Measurements from ENCODE around the gene NDOR1.
"Not testable (repeated sequence)": the region's sequence is repeated elsewhere in the genome, so short reads cannot be mapped to it uniquely, and the experiment has no call there.

The NDOR1 gene

DNA sequence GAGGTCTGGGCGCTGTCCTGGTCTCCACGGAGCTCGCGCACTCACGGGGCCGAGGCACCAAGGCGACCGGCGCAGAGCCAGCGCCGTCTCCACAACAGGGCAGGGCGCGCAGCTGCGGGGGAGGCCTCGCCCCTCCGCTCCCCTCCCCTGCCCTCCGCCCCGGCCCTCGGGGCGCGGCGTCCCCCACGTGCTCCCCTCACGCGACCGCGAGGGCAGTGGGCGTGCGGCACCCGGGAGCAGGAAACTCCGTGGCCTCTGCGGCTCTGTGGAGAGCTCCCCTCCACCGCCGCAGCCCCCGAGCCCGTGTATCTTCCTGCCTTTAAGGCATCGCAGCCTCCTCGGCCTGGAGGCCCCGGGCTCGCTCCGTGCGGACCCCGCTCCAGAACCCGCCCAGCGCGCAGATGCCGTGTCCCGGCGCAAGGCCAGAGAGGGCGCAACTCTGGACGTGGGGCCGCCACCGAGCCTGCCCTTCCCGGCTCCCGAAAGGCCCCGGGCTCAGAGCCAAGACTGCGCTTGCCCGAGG, 34.9 kb downstream of the NDOR1 start:
- Histone ChIP-seq H3K9me3 (ENCODE audit: control insufficient read depth, low read length) (no peaks in the 10 kb centered on the region), H3K79me2 (no peaks in the 10 kb centered on the region), H3K36me3 (ENCODE audit: control insufficient read depth, insufficient read depth, low read length) (no peaks in the 10 kb centered on the region), H3K4me1 (peaks cover 16% of the 10 kb centered on the region), H3K27ac (peak overlapping the region; percentile 96), H2AFZ (peak overlapping the region; percentile 85), H3K9ac (no peak overlapping the region), H3K4me2 (ENCODE audit: low read length) (peak overlapping the region; percentile 91), H3K4me3 (ENCODE audit: low read depth, low read length) (peak overlapping the region; percentile 86), H3K27me3 (ENCODE audit: control insufficient read depth, insufficient read depth, low read length) (no peaks in the 10 kb centered on the region)
- TF ChIP-seq, protein P1, sequence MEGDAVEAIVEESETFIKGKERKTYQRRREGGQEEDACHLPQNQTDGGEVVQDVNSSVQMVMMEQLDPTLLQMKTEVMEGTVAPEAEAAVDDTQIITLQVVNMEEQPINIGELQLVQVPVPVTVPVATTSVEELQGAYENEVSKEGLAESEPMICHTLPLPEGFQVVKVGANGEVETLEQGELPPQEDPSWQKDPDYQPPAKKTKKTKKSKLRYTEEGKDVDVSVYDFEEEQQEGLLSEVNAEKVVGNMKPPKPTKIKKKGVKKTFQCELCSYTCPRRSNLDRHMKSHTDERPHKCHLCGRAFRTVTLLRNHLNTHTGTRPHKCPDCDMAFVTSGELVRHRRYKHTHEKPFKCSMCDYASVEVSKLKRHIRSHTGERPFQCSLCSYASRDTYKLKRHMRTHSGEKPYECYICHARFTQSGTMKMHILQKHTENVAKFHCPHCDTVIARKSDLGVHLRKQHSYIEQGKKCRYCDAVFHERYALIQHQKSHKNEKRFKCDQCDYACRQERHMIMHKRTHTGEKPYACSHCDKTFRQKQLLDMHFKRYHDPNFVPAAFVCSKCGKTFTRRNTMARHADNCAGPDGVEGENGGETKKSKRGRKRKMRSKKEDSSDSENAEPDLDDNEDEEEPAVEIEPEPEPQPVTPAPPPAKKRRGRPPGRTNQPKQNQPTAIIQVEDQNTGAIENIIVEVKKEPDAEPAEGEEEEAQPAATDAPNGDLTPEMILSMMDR (IDR thresholded peaks at IDR 0.05): peak; percentile 13

DNA sequence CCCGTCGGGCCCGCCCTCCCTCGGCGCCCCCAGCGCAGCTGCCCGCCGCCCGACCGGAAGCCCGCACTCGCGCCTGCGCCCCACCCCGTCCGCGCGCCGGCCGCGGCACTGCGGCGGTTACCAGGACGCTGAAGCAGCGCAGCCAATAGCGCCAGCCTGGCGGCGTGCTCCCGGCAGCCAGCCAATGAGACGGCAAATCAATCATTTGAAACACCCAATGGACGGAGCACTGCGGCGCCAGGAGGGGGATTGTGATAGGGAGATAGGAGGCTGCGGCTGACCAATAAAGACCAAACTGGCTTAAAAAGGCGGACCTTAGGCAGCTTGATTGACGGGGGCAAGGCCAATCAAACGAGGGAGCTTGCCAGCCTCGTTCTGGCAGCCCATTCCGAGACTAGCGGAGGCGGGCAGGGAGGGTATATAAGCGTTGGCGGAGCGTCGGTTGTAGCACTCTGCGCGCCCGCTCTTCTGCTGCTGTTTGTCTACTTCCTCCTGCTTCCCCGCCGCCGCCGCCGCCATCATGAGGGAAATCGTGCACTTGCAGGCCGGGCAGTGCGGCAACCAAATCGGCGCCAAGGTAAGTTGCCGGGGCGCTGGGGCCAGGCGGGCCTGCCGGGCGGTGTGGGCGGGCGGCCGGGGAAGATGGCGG, 35.5 kb downstream of the NDOR1 start, which contains the start of gene TUBB4B:
TUBB4B (plus strand) TSS at position 447 of the 649 bp plus-strand sequence; CDS start at position 521, 74 bp downstream.
- no peaks in the 10 kb centered on the region for H3K79me2 ChIP-seq
- peak within 1 kb of the TSS; percentile 94 for H3K4me2 ChIP-seq (ENCODE audit: low read length)
- H3K9me3 ChIP-seq (ENCODE audit: control insufficient read depth, low read length): no peaks in the 10 kb centered on the region
- H3K27me3 ChIP-seq (ENCODE audit: control insufficient read depth, insufficient read depth, low read length): no peaks in the 10 kb centered on the region
- H3K27ac ChIP-seq: peak within 1 kb of the TSS; percentile 96
- TF ChIP-seq, protein P1 (IDR thresholded peaks at IDR 0.05): no peak
- peak within 1 kb of the TSS; percentile 85 for H2AFZ ChIP-seq
- H3K36me3 ChIP-seq (ENCODE audit: control insufficient read depth, insufficient read depth, low read length): no peaks in the 10 kb centered on the region
- H3K9ac ChIP-seq: no peak within 1 kb of the TSS
- peak within 1 kb of the TSS; percentile 86 for H3K4me3 ChIP-seq (ENCODE audit: low read depth, low read length)
- H3K4me1 ChIP-seq: peaks cover 16% of the 10 kb centered on the region

DNA sequence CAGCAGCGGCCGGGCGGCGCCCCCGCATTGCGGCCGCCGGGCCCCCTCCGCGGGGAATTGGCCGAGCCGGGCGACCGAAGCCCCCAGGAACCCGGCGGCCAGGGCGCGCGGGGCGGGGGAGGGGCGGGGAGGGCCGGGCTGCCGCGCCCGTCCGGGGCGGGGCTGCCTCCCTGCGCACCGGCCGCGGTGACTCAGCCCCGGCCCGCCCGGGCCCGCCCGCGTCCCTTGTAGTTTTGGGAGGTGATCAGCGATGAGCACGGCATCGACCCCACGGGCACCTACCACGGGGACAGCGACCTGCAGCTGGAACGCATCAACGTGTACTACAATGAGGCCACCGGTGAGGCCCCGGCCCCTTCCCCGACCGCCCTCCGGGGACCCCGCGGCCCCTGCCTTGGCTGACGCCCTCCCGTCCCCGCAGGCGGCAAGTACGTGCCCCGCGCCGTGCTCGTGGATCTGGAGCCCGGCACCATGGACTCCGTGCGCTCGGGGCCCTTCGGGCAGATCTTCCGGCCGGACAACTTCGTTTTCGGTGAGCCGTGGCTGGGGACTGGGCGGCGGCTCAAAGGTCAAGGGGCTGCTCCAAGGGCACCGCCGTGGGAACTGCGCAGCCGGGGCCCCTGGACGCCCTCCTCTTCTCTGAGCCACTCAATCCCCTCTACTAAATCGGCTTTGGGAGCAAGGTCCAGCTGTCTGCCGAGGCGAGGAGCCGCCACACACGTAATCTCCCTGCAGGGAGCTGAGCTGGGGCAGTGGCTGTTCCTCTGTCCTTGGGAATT, 36.2 kb downstream of the NDOR1 start:
- H3K4me1 ChIP-seq: peaks cover 9% of the 10 kb centered on the region
- H3K9me3 ChIP-seq (ENCODE audit: control insufficient read depth, low read length): no peaks in the 10 kb centered on the region
- H3K4me2 ChIP-seq (ENCODE audit: low read length): peak overlapping the region; percentile 94
- H3K4me3 ChIP-seq (ENCODE audit: low read depth, low read length): peak overlapping the region; percentile 69
- no peak overlapping the region for H3K9ac ChIP-seq
- no peaks in the 10 kb centered on the region for H3K27me3 ChIP-seq (ENCODE audit: control insufficient read depth, insufficient read depth, low read length)
- peak overlapping the region; percentile 69 for H3K27ac ChIP-seq
- TF ChIP-seq, protein P1 (IDR thresholded peaks at IDR 0.05): no peak
- H3K79me2 ChIP-seq: no peaks in the 10 kb centered on the region
- H3K36me3 ChIP-seq (ENCODE audit: control insufficient read depth, insufficient read depth, low read length): no peaks in the 10 kb centered on the region
- no peak overlapping the region for H2AFZ ChIP-seq

DNA sequence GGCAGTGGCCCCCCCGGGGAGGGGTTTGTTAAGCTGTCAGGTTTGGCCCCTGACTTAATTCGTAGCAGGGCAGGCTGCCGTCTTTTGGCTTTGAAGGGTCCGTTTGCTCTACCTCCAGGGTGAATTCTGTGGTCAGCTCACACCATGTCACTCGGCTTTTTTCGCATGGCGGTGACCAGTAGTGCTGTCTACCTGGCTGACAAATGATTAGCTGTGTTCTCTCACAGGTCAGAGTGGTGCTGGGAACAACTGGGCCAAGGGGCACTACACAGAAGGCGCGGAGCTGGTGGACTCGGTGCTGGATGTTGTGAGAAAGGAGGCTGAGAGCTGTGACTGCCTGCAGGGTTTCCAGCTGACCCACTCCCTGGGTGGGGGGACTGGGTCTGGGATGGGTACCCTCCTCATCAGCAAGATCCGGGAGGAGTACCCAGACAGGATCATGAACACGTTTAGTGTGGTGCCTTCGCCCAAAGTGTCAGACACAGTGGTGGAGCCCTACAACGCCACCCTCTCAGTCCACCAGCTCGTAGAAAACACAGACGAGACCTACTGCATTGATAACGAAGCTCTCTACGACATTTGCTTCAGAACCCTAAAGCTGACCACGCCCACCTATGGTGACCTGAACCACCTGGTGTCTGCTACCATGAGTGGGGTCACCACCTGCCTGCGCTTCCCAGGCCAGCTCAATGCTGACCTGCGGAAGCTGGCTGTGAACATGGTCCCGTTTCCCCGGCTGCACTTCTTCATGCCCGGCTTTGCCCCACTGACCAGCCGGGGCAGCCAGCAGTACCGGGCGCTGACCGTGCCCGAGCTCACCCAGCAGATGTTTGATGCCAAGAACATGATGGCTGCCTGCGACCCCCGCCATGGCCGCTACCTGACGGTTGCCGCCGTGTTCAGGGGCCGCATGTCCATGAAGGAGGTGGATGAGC, 37.0 kb downstream of the NDOR1 start:
- H3K9ac ChIP-seq: no peak overlapping the region
- H3K27me3 ChIP-seq (ENCODE audit: control insufficient read depth, insufficient read depth, low read length): no peaks in the 10 kb centered on the region
- TF ChIP-seq, protein P1 (IDR thresholded peaks at IDR 0.05): no peak
- H3K4me1 ChIP-seq: peaks cover 5% of the 10 kb centered on the region
- no peak overlapping the region for H2AFZ ChIP-seq
- H3K4me3 ChIP-seq (ENCODE audit: low read depth, low read length): peak overlapping the region; percentile 69
- no peaks in the 10 kb centered on the region for H3K79me2 ChIP-seq
- H3K36me3 ChIP-seq (ENCODE audit: control insufficient read depth, insufficient read depth, low read length): no peaks in the 10 kb centered on the region
- no peaks in the 10 kb centered on the region for H3K9me3 ChIP-seq (ENCODE audit: control insufficient read depth, low read length)
- H3K27ac ChIP-seq: peak overlapping the region; percentile 53
- peak overlapping the region; percentile 94 for H3K4me2 ChIP-seq (ENCODE audit: low read length)

DNA sequence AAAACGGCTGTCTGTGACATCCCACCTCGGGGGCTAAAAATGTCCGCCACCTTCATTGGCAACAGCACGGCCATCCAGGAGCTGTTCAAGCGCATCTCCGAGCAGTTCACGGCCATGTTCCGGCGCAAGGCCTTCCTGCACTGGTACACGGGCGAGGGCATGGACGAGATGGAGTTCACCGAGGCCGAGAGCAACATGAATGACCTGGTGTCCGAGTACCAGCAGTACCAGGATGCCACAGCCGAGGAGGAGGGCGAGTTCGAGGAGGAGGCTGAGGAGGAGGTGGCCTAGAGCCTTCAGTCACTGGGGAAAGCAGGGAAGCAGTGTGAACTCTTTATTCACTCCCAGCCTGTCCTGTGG, 37.7 kb downstream of the NDOR1 start:
- not testable (repeated sequence) for H3K27ac ChIP-seq; H3K4me2 ChIP-seq (ENCODE audit: low read length); H3K4me1 ChIP-seq; H3K27me3 ChIP-seq (ENCODE audit: control insufficient read depth, insufficient read depth, low read length); H3K9ac ChIP-seq; H3K79me2 ChIP-seq; H2AFZ ChIP-seq; H3K9me3 ChIP-seq (ENCODE audit: control insufficient read depth, low read length); H3K36me3 ChIP-seq (ENCODE audit: control insufficient read depth, insufficient read depth, low read length); H3K4me3 ChIP-seq (ENCODE audit: low read depth, low read length)
